MM.1S (cell line): ENCODE measurements around the gene GNAL.

ENCODE experiments used
- CTCF ChIP-seq: fragments of 300-600 bp; sonication (generic); IDR thresholded peaks from 2 replicates; pipeline ENCODE4 v1.5.1; 2016; ENCODE audit warnings: antibody characterized with exemption, low read length, mixed read lengths
- EZH2phosphoT487 ChIP-seq: fragments of 300-600 bp; sonication (generic); IDR thresholded peaks from 2 replicates; pipeline ENCODE4 v1.6.1; 2018; ENCODE audit warnings: antibody characterized with exemption, low read length

DNA sequence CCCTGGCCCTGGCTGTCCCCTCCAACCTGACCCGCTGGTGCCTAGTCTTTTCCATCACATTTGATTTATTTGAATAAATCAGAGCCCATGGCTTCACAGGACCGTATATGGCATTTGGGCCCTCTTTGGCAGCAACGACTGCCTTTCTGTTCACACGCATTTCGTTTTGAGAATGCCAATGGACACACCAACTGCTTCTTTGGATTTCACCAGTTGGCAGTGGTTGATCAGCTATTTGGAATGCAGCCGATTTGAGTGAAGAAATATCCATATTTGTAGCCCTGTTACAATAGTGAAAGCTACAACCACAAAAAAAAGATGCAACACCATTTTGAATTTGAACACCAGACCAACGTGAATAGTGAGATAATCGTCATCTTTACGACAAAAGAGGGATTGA, 56.5 kb downstream of the GNAL start:
- TF ChIP-seq CTCF (no peak), EZH2phosphoT487 (no peak)
